GM18498 (cell line): Measurements from ENCODE around the gene TRMT10A.

ENCODE experiments used
- ATAC-seq: cut with Tn5 transposase; IDR thresholded peaks from one replicate; pipeline ENCODE4 v1.9.1; 2021; ENCODE audit warnings: mild to moderate bottlenecking, moderate library complexity; ENCODE audit not compliant: unreplicated experiment

TRMT10A gene, protein sequence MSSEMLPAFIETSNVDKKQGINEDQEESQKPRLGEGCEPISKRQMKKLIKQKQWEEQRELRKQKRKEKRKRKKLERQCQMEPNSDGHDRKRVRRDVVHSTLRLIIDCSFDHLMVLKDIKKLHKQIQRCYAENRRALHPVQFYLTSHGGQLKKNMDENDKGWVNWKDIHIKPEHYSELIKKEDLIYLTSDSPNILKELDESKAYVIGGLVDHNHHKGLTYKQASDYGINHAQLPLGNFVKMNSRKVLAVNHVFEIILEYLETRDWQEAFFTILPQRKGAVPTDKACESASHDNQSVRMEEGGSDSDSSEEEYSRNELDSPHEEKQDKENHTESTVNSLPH

DNA sequence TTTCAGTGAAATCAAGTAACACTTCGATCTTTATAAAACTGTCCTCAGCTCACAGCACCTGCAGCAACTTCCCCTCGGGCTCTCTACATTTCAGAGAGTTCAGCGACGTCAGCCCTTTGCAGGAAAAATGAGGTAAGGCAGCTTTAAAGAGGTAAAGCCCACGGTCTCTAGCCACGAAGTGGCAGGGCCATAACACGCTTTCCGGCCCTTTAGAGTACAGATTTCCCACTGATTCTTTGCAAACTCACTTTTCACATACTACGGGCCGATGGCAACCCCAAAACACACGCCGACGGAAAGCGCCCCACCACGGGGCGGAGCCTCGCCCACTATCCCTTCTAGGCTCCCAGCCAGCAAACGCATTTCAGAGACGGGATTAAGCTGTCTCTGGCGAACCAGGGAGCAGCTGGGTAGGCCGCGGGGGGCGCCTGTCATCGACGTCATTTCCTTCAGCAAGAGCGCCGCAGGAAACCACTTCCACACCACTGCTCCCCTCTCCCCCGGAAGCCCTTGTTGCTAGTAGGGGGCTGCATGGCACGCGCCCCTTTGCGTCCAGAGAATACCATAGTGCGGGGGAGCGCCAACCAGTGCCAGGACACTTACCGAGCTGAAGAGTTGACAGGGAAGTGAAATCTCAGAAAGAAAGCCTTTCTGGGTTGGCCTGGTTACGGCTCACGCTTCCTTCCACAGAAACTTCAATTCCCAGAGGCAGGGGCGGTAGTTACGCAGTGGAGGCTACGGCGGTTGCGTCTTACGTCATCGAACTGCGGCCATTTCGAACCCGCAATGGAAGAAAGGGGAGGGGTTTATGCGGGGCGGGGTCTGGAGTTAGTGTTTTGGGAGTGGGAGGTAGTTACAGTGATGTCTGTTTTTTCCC lies at the start of gene TRMT10A:
Gene TRMT10A, minus strand, starts transcription at position 730 of the 877 bp plus-strand sequence. CDS start 4,701 bp downstream, outside the sequence.
- ATAC-seq, result peak; percentile 96

DNA sequence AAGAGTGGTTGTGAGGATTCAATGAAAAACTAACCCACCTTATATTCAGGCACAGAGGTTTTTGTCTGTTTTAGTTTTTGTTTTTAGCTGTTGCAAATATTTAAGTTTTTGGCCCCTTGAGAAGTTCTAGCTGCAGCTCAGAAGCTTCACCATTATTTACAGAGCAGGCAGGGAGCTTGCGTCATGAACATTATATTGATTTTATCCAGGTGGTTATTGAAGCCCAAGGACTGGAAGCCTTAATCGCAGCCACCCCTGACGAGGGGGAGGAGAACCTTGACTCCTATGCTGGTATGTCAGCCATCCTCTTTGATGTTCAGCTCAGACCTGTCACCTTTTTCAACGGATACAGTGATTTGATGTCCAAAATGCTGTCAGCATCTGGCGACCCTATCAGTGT lies 48.9 kb upstream of the TRMT10A start:
- no peak for ATAC-seq

DNA sequence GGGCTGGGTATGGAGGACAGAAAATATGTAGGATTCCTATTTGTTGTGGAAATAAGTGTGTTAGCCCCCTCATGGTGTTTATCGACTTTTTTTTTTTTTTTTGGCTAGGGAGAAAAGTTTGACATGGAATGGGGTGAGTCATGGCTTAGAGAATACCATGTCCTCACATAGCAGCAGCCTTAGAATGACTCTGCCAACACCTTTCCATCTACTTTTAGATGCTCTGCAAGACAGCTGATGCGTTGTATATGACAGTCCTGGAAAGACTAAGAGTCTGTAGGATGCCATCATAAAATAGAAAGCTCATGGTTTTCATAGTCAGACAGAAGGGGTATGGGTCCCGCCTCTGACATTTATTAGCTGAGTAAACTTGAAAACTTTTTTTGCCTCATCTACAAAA lies 48.4 kb upstream of the TRMT10A start:
- ATAC-seq, result no peak

DNA sequence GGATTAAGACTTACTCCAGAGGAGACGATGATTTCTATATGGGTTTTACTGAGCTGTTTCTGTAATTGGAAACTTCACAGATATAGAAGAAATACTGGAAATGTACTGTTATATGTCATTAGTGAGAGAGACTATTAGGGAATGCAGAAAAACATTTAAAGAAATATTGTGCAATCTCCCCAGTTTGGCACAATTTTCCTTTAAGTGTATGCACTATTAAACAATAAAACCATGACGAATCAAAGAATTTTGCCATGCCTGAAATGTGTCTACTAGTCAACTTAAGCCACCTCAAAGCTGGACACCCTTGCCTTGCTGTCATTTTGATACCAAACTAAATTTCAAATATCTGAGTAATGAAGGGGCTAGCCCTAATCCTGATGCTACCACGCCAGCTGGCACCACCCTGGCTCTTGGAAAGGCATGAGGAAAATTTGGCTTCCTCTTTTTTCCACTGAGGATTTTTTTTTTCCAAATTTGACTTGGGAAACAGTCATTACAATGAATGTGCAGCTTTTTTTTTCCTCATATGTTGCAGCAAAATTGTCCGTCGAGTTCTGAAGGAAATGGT lies 46.9 kb upstream of the TRMT10A start:
- ATAC-seq, result no peak

- no peak for ATAC-seq
Measured at GRCh38 chr4:99608417-99608816, 44.6 kb upstream of the TRMT10A start.

GRCh38 chr4:99606716-99607115 lies 42.9 kb upstream of the TRMT10A start:
- ATAC-seq, result no peak

- no peak for ATAC-seq
Measured at GRCh38 chr4:99594818-99595217, 31.0 kb upstream of the TRMT10A start.

DNA sequence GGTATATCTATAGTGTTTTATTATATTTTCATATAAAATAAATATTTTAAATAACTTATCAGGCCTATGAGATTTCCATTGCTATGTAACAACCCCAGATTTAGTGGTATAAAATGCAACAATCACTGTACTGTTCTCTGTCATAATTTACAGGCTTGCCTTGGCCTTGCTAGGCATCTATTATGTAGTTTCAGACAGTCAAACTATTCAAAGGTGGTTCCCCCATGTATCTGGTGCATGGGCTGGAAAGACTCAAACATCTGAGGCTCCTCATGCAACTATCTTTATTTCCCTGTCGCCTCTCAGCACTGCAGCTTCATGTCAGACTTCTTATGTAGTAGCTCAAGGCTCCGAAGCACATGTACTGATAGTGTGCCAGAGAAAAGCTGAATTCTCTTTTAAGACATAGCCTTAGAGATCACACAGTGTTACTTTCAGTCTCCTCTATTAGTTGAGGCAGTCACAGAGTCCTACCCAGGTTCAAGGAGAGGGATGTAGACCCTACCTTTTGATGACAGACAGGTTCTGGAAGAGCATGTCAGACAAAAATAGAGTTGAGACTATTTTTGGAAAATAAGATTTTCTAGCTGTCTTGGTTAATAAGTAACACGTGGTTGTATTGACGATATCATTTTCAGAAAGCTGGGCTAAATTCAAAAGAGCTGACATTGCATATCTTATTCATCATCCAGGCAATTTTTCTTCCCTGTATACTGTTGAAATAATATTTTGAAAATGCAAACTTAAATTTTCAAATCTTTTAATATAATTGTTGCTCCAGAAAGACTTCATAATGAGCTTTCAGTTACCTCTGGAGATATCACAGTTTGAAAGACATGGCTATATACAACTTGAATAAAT lies 30.2 kb upstream of the TRMT10A start:
- ATAC-seq, result peak; percentile 75

DNA sequence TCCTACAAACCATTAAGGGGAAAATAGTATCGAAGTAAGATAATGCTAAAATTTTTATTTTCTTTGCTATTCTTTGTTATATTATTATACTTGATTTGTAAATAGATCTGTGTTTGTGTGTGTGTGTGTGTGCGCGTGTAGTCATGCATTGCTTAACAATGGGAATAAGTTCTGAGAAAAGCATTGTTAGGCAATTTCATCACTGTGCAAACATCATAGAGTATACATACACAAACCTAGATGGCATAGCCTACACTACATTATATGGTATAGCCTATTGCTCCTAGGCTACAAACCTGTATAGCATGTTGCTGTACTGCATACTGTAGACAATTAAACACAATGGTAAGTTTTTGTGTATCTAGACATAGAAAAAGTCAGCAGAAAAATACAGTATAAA lies 27.9 kb upstream of the TRMT10A start:
- no peak for ATAC-seq

DNA sequence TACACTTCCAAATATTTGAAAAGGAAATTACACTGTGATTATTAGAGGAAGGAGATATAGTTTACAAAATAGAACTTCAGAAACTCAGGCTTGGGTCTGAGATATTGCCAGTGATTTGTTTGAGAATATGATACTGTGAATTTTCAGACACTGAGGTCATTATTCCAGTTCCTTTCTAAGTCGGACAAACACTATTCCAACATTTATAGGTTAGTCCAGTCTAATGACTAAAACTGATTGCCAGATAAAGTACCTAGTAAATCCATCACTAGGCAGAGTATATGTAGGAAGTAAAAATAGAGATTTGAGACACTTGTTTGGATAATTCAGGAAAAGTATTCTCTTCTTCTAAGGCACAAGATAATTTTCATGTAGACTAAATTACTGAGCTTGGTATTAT lies 24.0 kb upstream of the TRMT10A start:
- no peak for ATAC-seq

GRCh38 chr4:99587309-99587708 lies 23.5 kb upstream of the TRMT10A start:
- ATAC-seq, result no peak

- ATAC-seq, result no peak
Measured at GRCh38 chr4:99586797-99587196, 23.0 kb upstream of the TRMT10A start.

DNA sequence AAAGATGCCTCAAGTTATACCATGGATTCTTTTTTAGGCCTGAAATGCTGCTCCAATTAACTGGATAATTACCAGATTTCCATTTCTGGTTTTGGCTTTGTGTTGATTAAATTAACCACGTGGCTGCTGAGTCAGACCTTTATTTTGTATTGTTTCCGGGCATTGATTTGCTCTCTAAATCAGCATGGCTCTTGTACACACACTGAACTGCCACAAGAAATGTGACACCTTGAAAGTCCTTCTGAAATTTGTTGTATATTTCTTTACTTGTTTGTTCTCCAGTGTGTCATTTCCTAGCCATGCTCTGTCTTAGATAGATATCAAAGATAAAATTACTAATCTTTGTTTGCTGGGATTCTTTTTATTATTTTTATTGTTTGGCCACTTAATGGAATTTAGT lies 22.5 kb upstream of the TRMT10A start:
- ATAC-seq, result no peak

DNA sequence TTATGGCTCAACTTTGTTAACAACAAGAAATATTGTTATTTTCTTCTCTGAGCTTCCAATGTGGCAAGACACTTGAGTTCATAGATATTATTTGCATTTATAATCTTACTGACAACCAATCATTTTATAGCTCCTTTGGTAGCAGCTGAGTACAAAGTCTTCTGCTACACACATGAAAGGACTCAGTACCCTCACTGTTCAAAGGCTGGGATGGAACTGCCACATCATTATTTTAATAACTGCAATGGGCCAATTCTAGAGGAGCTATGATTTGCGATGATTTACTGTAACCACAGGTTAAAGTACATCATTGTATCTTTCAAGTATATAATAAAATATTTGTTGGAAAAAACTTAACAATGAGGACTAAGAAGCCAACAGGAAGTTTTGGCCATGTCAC lies 21.7 kb upstream of the TRMT10A start:
- ATAC-seq, result no peak

- no peak for ATAC-seq
Measured at GRCh38 chr4:99578714-99579113, 14.9 kb upstream of the TRMT10A start.

- ATAC-seq, result peak; percentile 74
Measured at GRCh38 chr4:99574530-99575324, 10.9 kb upstream of the TRMT10A start, which contains the start of gene MTTP. Gene MTTP (plus strand): TSS chr4:99574824. CDS start chr4:99574910, 86 bp downstream.

GRCh38 chr4:99573735-99574368 lies 10.0 kb upstream of the TRMT10A start:
- ATAC-seq, result no peak

DNA sequence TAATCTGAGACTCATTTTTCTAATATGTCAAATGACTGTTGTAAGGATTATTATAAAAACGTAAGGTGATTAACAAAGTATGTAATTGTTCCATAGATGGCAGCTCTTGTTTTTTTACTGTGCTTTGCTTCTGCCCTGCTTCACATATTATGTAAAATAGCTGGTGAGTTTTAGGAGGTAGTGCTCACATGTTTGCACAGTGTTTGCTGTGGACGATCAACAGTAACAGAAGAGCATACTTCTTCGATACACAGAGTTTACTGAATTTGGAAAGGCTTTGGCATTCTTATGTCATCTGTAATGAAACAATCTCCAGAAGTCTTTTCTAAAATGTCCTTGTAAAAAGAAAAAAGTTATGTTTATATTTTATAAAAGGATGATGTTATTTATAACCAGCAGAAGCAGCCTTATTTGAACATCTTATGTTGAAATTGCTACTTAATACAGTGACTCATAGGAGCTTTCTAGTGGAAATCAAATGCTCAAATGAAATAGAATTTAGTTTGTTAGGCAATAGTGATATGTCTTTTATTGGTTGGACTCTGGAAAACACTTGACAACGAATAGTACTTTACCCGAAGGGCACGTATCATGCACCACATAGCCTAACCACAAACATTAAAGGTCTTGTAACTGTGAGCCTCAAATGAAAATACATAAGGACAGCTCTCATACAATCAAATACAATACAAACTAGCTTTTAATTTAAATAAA lies 8.8 kb upstream of the TRMT10A start:
- no peak for ATAC-seq

DNA sequence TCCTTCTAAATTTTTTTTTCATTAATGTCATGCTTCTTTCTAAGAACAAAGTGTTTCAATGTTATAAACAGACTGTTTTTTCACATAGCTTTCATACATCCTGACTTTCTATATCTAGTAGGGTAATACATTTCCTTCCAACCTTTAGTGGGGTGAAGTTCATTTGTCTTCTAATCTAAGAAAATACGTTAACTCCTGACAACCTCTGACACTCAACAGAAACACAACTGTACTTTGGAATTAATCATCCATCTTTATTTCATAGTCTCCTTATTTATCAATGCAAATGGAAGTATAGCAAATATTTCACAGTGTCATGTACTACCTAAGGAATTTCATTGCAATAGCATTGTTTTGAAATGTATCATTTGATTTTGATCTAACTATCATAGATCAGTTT lies 8.0 kb upstream of the TRMT10A start:
- no peak for ATAC-seq
